ENCODE measurements around the gene CDCA7L.
"Not testable (repeated sequence)": the region's sequence is repeated elsewhere in the genome, so short reads cannot be mapped to it uniquely, and the experiment has no call there.

Gene CDCA7L

DNA sequence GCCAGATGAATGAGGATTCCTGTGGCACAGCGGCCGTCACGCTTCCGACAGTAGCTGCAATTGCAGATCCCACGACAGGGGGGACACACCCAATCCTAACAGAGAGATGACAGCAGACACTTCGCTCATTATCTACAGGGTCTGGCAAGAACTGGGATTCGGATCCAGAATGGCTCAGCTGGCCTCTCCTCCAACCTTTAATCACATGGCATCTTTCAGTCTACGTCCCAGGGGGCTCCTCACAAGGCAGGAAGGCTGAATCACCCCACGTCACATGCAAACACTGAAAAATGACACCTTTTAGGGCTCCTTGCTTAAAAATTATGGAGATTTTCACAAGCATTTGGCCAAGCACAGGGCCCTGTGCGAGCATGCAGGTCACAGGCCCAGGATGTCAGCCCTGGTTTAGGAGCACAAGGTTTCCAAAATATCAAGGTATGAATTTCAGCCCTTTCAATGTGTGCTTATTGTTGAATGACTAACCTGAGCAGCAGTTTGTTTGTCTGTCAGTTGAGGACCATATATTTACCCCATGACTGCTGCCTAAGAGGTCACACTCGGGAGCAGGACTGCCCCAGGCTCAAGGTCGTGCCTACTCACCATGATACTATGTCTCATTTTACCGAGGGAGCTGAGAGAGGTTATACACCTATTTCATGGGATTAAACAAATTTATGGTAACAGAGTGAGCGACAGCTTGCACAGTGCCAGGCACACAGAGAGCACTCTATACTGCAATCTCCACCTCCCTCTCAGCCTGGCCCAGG, 42.5 kb downstream of the CDCA7L start:
- DNase-seq, result no peak

- no peak for DNase-seq
These were observed 43.5 kb downstream of the CDCA7L start for GRCh38 chr7:21902240-21902639.

- no peak for DNase-seq
These were observed 47.3 kb downstream of the CDCA7L start for GRCh38 chr7:21898265-21898930.

DNA sequence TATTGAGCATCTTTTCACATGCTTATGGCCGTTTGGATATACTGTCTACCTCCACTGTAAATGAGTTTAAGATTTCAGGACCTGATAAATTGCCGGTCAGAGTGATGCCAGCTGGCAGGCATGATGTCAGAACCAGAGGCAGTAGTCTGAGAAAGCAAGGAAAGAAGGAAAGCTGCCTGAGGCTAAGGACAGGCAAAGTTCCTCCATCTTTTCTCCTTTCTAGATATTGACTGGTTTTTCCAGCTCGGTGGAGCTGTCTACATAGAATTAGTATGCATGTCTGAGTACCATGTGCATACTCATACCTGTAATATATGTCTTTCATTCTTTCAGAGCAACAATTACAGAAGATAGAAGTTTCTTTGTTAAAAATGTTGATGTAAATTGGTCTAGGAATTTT, 52.3 kb downstream of the CDCA7L start:
- DNase-seq, result no peak

- no peak for DNase-seq
These were observed 54.4 kb downstream of the CDCA7L start for GRCh38 chr7:21891291-21891690.

GRCh38 chr7:21887779-21888178, 57.9 kb downstream of the CDCA7L start:
- no peak for DNase-seq

DNA sequence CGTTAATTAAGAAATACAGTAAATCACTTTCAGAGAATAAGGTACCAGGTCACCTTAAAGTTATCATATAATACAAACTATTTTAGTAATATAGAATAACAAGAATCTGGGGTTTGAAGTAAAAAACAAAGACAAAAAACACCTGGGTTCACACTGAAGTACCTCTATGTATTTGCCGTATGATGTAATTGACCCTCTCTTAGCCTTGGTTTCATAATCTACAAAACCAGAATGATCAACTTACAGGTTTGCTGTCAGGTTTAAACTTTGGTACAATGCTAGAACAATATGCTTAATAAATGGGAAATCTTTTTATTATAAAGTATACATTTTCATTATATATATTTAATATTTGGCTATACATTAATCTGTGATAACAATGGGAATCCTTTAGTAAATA, 58.3 kb downstream of the CDCA7L start:
- DNase-seq, result no peak

- no peak for DNase-seq
These were observed 59.3 kb downstream of the CDCA7L start for GRCh38 chr7:21886396-21886795.

DNA sequence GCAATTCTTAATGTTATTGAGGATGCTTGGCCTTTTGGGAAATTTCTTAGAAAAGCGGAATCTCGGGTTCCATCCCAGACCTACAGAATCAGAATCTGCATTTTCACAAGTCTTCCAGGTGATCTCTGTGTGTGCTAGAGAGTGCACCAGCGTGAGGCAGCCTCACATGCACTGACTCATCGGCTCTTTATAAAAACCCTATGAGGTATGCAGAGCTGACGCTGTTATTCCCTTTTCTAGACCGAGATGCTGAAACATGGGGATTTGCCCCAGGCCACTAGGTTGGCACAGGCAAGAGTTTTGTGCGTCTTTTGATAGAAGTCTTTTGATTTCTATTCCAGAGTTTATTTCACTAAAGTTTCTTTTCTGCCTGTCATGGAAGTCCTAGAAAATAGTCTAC, 61.2 kb downstream of the CDCA7L start:
- no peak for DNase-seq

DNA sequence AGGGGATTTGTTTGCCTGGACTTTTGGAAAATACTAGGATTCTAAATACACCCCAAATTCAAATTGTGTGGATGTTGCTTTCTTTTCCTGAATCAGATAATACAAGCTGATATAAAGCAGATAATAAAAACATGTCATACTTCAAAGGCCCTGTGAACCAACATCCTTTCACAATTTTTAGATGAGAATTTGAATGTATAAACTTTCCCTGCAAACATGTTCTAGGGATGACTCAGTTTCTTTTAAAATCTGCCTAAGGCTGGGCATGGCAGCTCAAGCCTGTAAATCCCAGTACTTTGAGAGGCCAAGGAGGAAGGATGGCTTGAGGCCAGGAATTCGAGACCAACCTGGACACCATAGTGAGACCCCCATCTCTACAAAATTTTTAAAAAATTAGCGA, 62.2 kb downstream of the CDCA7L start:
- not testable (repeated sequence) for DNase-seq

DNA sequence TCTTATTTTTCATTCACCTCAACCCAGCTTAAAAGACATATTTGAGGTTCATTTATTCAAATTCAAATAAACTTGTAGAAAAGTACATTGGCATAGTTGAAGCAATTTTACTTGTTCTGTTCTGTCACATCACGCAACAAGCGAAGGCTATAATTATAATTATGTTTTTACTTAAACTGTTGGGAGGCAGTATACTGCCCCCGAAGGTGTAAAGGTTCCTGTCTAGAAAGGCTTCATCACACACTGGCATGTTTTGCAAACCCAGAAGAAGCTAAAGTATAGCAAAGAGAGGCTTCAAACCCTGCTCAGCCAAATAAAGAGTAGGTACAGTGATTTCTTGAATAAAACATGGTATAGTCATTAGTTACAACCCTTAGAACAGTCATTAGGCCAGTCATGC, 62.6 kb downstream of the CDCA7L start:
- DNase-seq, result no peak

GRCh38 chr7:21869785-21870402, 75.8 kb downstream of the CDCA7L start:
- DNase-seq, result no peak

GRCh38 chr7:21868576-21868850, 77.2 kb downstream of the CDCA7L start:
- DNase-seq, result no peak

DNA sequence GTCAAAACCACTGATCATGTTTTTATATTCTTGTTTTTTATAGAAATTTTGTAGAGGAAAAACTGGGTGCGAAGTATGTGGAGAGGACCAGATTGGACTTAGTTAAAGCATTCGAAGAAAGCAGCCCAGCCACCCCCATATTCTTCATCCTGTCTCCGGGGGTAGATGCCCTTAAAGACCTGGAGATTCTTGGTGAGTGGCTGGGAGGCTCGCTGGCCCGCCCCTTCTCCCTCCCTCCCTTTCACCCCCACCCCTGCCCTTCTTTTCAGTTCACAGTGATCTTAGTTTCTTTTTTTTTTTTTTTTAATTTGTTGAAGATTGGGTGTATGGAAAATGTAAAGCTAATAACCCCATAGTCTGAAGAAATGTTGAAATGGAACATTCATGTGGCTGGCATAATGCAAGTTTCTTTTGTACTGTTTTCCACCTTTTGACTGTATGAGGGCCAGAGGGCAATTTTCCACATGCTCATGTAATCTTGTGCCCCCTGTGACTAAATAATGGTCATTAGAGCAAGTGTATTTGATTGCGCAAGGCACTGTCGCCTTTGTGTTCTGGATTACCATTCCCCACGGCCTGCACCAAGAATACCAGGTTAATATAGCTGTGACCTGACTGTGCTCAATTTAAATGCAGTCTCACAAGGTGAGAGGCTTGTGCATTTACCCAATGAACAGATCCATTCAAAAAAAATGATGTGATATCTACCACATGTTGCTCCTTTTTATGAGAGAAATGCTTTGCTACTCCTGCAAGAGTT, 77.7 kb downstream of the CDCA7L start:
- DNase-seq, result no peak

DNA sequence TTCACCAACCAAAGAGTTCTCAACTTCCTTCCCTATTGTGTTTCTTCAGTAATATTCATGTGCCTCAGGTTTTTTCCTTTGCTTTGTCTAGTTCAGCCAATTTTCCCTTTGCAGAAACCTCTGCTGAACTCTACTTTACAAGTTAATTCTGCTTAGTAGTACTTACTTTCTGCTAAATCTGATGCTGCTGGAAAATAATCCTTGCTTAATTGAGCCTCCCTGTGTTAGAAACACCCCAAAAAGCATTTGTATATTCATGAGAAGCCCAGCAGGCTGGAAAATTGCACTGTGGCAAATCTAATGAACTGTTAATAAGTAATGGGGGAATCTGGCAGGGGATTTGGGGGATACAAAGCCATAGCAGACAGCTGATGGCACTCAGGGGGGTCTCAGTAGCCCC, 78.5 kb downstream of the CDCA7L start:
- DNase-seq, result no peak

- no peak for DNase-seq
These were observed 79.0 kb downstream of the CDCA7L start for GRCh38 chr7:21866731-21867130.

GRCh38 chr7:21865631-21866204, 80.0 kb downstream of the CDCA7L start:
- DNase-seq, result not testable (repeated sequence)

DNA sequence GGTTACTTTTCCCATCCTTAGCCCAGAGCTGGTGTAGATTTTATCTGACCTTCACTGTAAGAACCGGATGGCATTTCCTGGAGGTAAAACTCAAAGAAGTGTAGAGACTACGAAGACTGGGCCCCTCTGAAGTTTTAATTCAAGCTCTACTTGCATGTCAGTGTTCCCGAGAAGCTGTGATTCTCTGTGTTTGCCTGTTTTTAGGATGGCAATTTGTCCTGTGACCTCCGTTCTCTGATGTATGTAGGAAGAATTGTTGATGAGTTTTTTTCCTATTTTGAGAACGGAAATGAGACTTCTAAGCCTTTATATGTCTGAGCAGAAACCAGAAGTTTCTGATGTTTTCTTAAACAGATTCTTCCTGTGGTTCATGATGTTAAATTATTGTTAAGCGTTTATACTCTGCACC, 94.1 kb downstream of the CDCA7L start:
- DNase-seq, result no peak
